ENCODE measurements around the gene NPAS1. TPM values are rescaled to one million over a fixed set of nuclear protein-coding genes. Genes with fewer than 3 reads are reported as not detected.
A peak's percentile ranks its signal among the peaks of the same experiment; 100 is the strongest.

Gene NPAS1
- total and polyA plus RNA-seq, 5 experiments from 2014 or later = 0.16 to 1.1 (median 0.60) TPM

DNA sequence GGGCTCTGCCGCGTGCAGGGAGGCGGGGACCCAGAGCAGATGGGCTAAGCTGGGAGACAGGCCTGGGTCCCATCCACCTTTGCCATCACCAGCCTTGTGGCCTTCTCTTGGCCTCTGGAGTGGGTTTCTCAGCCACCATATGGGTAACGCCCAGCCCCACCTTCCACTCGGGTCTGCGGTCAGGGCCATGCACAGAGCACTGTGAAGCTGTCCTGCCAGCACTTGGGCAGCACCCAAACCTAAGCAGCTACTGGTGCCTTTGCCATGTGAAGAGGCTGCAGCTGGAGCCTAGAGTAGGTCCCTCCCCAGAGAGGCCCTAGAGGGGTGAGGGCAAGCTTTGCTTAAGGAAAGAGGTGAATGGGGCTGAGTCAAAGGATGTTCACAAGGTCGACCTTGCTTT is 24.1 kb upstream of the NPAS1 start:
- H3K36me3 Mint-ChIP-seq = peaks cover 0 to 56% (median 25%) of the 10 kb centered on the region in 3 donors
- no peak overlapping the region for H3K4me3 Mint-ChIP-seq
- DNase-seq = no peak
- POLR2A ChIA-PET = no interaction called here
- no peaks in the 10 kb centered on the region for H3K9me3 Mint-ChIP-seq
- no peaks in the 10 kb centered on the region for H3K27me3 Mint-ChIP-seq
- peaks cover 0 to 11% (median 10%) of the 10 kb centered on the region in 4 donors for H3K4me1 Mint-ChIP-seq
- ATAC-seq = no peak
- H3K27ac Mint-ChIP-seq = no peak overlapping the region

DNA sequence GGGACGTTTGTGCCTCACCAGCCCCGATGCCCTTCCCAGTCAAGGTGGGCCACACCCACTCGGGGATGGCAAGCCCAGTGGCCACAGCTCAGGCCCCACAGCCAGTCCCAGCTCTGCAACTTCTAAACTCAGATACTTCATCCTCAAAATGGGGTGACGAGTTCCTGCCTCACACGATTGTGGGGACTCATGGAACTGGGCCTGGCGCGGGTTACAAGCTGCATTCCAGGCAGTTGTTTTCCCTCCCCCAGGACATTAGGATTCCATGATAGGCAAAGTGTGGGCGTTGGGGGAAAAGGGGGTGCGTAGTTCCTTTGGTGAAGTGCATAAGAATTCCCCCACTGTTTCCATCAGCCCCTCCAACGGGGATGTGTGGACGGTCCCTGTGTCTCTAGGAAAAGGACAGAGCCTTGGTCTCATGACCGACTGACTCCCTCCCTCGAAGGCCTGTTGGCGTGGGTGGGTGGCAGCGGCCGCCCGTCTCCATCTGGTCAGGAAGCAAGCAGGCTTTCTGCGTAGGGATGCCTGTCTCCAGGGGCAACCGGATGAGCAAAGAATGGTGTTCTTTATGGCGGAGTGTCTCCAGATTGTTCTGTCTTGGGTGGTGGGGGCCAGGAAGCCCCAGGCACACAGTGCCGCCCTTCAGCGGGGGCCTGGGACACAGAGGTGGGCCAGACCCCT is 21.1 kb upstream of the NPAS1 start:
- ATAC-seq (no peak), DNase-seq (no peak)
- peaks cover 0 to 3% (median 0%) of the 10 kb centered on the region in 5 donors for H3K27me3 Mint-ChIP-seq
- POLR2A ChIA-PET = no interaction called here
- peaks cover 0 to 7% (median 7%) of the 10 kb centered on the region in 4 donors for H3K4me1 Mint-ChIP-seq
- H3K27ac Mint-ChIP-seq = no peak overlapping the region
- H3K4me3 Mint-ChIP-seq = no peak overlapping the region
- no peaks in the 10 kb centered on the region for H3K9me3 Mint-ChIP-seq
- H3K36me3 Mint-ChIP-seq = peaks cover 0 to 61% (median 28%) of the 10 kb centered on the region in 3 donors

DNA sequence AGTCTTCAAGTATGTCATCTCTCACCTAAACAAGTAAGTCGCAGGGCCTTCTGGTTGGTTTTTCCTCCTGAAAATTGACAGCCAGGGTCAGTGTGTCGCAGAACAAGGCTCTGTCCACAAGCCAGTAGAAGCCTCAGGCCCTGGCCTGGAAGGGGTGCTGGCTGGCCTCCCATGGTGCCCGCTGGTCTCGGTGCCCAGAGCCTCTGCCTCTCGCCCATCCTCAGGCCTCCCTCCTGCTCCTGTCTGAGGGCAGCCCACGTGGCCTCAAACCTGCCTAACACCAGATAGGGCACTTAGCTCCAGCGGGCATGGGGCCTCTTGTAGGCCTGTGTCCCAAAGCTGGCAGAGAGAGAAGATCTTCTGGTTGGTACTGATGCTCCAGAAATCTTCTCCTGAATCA is 20.3 kb upstream of the NPAS1 start:
- peaks cover 0 to 3% (median 1%) of the 10 kb centered on the region in 5 donors for H3K27me3 Mint-ChIP-seq
- H3K27ac Mint-ChIP-seq = peak overlapping the region in 1 of 10 donors; percentile 41
- peaks cover 0 to 11% (median 10%) of the 10 kb centered on the region in 4 donors for H3K4me1 Mint-ChIP-seq
- no peaks in the 10 kb centered on the region for H3K9me3 Mint-ChIP-seq
- ATAC-seq (no peak), DNase-seq (no peak)
- peaks cover 0 to 59% (median 28%) of the 10 kb centered on the region in 3 donors for H3K36me3 Mint-ChIP-seq
- no peak overlapping the region for H3K4me3 Mint-ChIP-seq
- POLR2A ChIA-PET = no interaction called here

DNA sequence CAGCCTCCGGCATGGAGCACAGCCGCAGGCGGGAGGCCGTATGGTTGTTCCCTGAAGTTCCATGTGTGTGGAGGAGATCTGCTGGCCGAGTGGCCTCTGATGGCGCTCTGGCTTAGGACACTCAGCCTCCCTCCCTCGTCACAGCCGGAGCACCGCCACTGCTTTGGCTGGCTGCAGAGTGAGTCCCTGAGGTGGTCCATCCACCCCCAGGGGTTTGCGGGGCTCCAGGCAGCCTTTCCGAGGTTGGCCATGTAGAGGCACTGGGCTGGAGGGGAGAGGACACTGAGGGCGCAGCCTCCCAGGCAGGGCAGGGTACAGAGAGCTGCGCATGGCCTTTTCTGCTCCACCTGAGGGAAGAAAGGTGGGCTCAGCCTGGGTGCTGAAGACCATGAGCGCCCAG is 19.8 kb upstream of the NPAS1 start:
- H3K4me1 Mint-ChIP-seq = peaks cover 0 to 15% (median 12%) of the 10 kb centered on the region in 4 donors
- peaks cover 0 to 59% (median 28%) of the 10 kb centered on the region in 3 donors for H3K36me3 Mint-ChIP-seq
- POLR2A ChIA-PET = no interaction called here
- DNase-seq (no peak), ATAC-seq (no peak)
- no peaks in the 10 kb centered on the region for H3K9me3 Mint-ChIP-seq
- H3K27me3 Mint-ChIP-seq = peaks cover 0 to 4% (median 2%) of the 10 kb centered on the region in 5 donors
- H3K4me3 Mint-ChIP-seq = no peak overlapping the region
- no peak overlapping the region for H3K27ac Mint-ChIP-seq

GRCh38 chr19:47000373-47000772 is 19.3 kb upstream of the NPAS1 start:
- DNase-seq (no peak), ATAC-seq (no peak)
- Mint-ChIP-seq H3K36me3 (peaks cover 0 to 57% (median 28%) of the 10 kb centered on the region in 3 donors), H3K27ac (peak overlapping the region in 1 of 10 donors; percentile 34), H3K4me3 (no peak overlapping the region), H3K27me3 (peaks cover 0 to 4% (median 2%) of the 10 kb centered on the region in 5 donors), H3K9me3 (no peaks in the 10 kb centered on the region), H3K4me1 (peaks cover 0 to 15% (median 12%) of the 10 kb centered on the region in 4 donors)
- POLR2A ChIA-PET = no interaction called here

- no peak overlapping the region for H3K27ac Mint-ChIP-seq
- H3K9me3 Mint-ChIP-seq = peaks cover 0 to 2% (median 0%) of the 10 kb centered on the region in 9 donors
- no peak for ATAC-seq
- POLR2A ChIA-PET = interaction anchor here (0.6 kb wide), 1 partner anchor 45 kb away, joined by 5 read pairs; no protein-coding TSS in a partner anchor
- peaks cover 0 to 55% (median 28%) of the 10 kb centered on the region in 3 donors for H3K36me3 Mint-ChIP-seq
- peaks cover 0 to 6% (median 2%) of the 10 kb centered on the region in 5 donors for H3K27me3 Mint-ChIP-seq
- H3K4me1 Mint-ChIP-seq = peaks cover 0 to 15% (median 12%) of the 10 kb centered on the region in 4 donors
- H3K4me3 Mint-ChIP-seq = no peak overlapping the region
- no peak for DNase-seq
Measured at GRCh38 chr19:47001584-47001983, 18.1 kb upstream of the NPAS1 start.

DNA sequence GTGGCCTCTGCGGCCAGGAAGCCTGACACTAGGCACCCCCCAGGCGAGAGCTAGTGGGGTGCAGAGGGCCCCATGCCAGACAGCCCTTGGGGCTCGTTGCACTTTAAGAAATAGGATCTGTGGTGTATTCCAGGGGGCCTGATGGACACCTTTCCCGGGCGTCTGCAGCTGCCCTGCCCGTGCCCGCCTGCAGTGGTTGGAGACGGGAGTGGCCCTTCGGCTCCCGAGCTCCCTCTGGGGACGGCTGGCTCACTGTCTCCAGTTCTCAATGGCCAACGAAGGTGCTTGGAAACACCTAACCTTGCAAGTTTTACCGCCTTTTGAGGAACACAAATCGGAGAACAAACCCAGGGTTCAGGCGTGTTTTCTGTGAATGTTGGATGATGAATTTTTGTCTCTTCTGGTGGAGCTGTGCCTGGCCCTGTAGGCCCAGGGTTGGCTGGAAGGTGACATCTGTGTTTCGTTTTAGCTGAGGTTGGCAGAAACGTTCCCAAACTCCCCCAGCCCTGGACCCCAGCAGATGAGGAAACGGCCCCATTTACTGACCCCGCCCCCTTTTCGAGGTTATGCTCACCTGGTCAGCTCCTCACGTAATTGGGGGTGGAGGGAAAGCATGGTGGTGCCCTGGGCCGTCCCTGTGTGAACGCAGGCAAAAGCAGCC is 17.4 kb upstream of the NPAS1 start:
- Mint-ChIP-seq H3K27ac (no peak overlapping the region), H3K9me3 (peaks cover 0 to 2% (median 0%) of the 10 kb centered on the region in 9 donors), H3K4me1 (peaks cover 0 to 15% (median 12%) of the 10 kb centered on the region in 4 donors), H3K4me3 (no peak overlapping the region), H3K27me3 (peaks cover 0 to 8% (median 2%) of the 10 kb centered on the region in 5 donors), H3K36me3 (peaks cover 0 to 49% (median 26%) of the 10 kb centered on the region in 3 donors)
- no peak for ATAC-seq
- POLR2A ChIA-PET = interaction anchor here (0.6 kb wide), 1 partner anchor 46 kb away, joined by 5 read pairs; no protein-coding TSS in a partner anchor
- no peak for DNase-seq

GRCh38 chr19:47002853-47003610 is 16.6 kb upstream of the NPAS1 start:
- no peak for ATAC-seq
- peaks cover 0 to 2% (median 0%) of the 10 kb centered on the region in 9 donors for H3K9me3 Mint-ChIP-seq

GRCh38 chr19:47003611-47004465 is 15.8 kb upstream of the NPAS1 start:
- peaks cover 0 to 2% (median 0%) of the 10 kb centered on the region in 9 donors for H3K9me3 Mint-ChIP-seq
- ATAC-seq = no peak
- H3K4me3 Mint-ChIP-seq = no peak overlapping the region
- POLR2A ChIA-PET = interaction anchor here (0.6 kb wide), 1 partner anchor 17 kb away, joined by 3 read pairs; no protein-coding TSS in a partner anchor
- peaks cover 0 to 11% (median 2%) of the 10 kb centered on the region in 5 donors for H3K27me3 Mint-ChIP-seq
- peaks cover 0 to 15% (median 12%) of the 10 kb centered on the region in 4 donors for H3K4me1 Mint-ChIP-seq
- peaks cover 0 to 33% (median 17%) of the 10 kb centered on the region in 3 donors for H3K36me3 Mint-ChIP-seq
- DNase-seq = no peak
- no peak overlapping the region for H3K27ac Mint-ChIP-seq

More at GRCh38 chr19:47002853-47003610, 16.6 kb upstream of the NPAS1 start:
- Mint-ChIP-seq H3K27me3 (peaks cover 0 to 11% (median 2%) of the 10 kb centered on the region in 5 donors), H3K27ac (no peak overlapping the region), H3K4me3 (no peak overlapping the region), H3K36me3 (peaks cover 0 to 41% (median 19%) of the 10 kb centered on the region in 3 donors), H3K4me1 (peaks cover 0 to 15% (median 12%) of the 10 kb centered on the region in 4 donors)
- DNase-seq = no peak
- POLR2A ChIA-PET = interaction anchor here (0.6 kb wide), 1 partner anchor 18 kb away, joined by 3 read pairs; no protein-coding TSS in a partner anchor

- Mint-ChIP-seq H3K27ac (no peak overlapping the region), H3K9me3 (peaks cover 0 to 2% (median 0%) of the 10 kb centered on the region in 9 donors), H3K4me1 (peaks cover 0 to 15% (median 12%) of the 10 kb centered on the region in 4 donors), H3K27me3 (peaks cover 0 to 11% (median 2%) of the 10 kb centered on the region in 5 donors), H3K4me3 (no peak overlapping the region), H3K36me3 (peaks cover 0 to 19% (median 11%) of the 10 kb centered on the region in 3 donors)
- ATAC-seq (no peak), DNase-seq (no peak)
- POLR2A ChIA-PET = no interaction called here
Measured at GRCh38 chr19:47005164-47005641, 14.4 kb upstream of the NPAS1 start.

GRCh38 chr19:47005873-47006272 is 13.8 kb upstream of the NPAS1 start:
- Mint-ChIP-seq H3K27ac (peak overlapping the region in 1 of 10 donors; percentile 4), H3K9me3 (peaks cover 0 to 2% (median 0%) of the 10 kb centered on the region in 9 donors), H3K36me3 (peaks cover 0 to 14% (median 5%) of the 10 kb centered on the region in 3 donors), H3K4me1 (peaks cover 0 to 15% (median 12%) of the 10 kb centered on the region in 4 donors), H3K27me3 (peaks cover 0 to 11% (median 2%) of the 10 kb centered on the region in 5 donors), H3K4me3 (peak overlapping the region in 1 of 10 donors; percentile 6)
- ATAC-seq (peak; percentile 25 to 36), DNase-seq (no peak)
- POLR2A ChIA-PET = no interaction called here

Measured in naive thymus-derived CD8-positive, alpha-beta T cell (primary cell).